Panc1 (cell line): ENCODE results near the gene CERT1. TPM values are rescaled to one million over a fixed set of nuclear protein-coding genes. Genes with fewer than 3 reads are reported as not detected.

Experiments
- ATAC-seq: fragments of 200-7000 bp; cut with Tn5 transposase; 2 replicates; pipeline ENCODE4 v1.9.1; 2020; ENCODE audit warnings: mild to moderate bottlenecking, moderate library complexity
- BruUV-seq: library from RNA; stranded (reverse); fragments of 400-500 nt; replicated peaks from 2 replicates; lab custom pipeline; 2021; lab: Mats Ljungman, UMichigan
- CTCF ChIA-PET: fragments of 300-600 bp; sonication (Branson Sonifier 250); formaldehyde crosslinking; loops from one replicate; lab custom pipeline; 2022; ENCODE audit warnings: antibody characterized with exemption; lab: Charles Lee
- POLR2A ChIA-PET: fragments of 300-600 bp; sonication (Branson Sonifier 250); formaldehyde crosslinking; loops from one replicate; lab custom pipeline; 2022; ENCODE audit warnings: antibody characterized with exemption; lab: Charles Lee
- DNase-seq: peaks from one replicate; pipeline ENCODE4 v3.0.0-alpha.2; 2010; ENCODE audit warnings: low read depth, low spot score
- H3K27ac ChIP-seq: 2 replicates; pipeline ENCODE4 v1.5.1; 2011; ENCODE audit warnings: mild to moderate bottlenecking, low read length, inconsistent platforms
- H3K27me3 ChIP-seq: fragments of 200-500 bp; sonication (Bioruptor generic); 2 replicates; pipeline ENCODE4 v1.6.0; 2014; ENCODE audit warnings: low read length, inconsistent platforms; ENCODE audit not compliant: control insufficient read depth, insufficient read depth
- H3K36me3 ChIP-seq: fragments of 200-500 bp; sonication (Bioruptor generic); 2 replicates; pipeline ENCODE4 v1.5.1; 2014; ENCODE audit warnings: inconsistent platforms, mild to moderate bottlenecking, low read length, moderate library complexity; ENCODE audit not compliant: control insufficient read depth, insufficient read depth
- H3K4me1 ChIP-seq: 2 replicates; pipeline ENCODE4 v1.5.1; 2011; ENCODE audit warnings: inconsistent platforms, mild to moderate bottlenecking, low read length, moderate library complexity; ENCODE audit not compliant: control insufficient read depth, insufficient read depth
- H3K4me3 ChIP-seq, 2 experiments: 2 replicates each; pipeline ENCODE4 v1.5.1; 2011 to 2012; ENCODE audit warnings: low read depth in 2 of 2, low read length in 2 of 2, mild to moderate bottlenecking in 2 of 2, inconsistent platforms in 1 of 2, moderate library complexity in 1 of 2
- H3K9me3 ChIP-seq: fragments of 200-500 bp; sonication (Bioruptor generic); 2 replicates; pipeline ENCODE4 v1.5.1; 2014; ENCODE audit warnings: low read depth, mild to moderate bottlenecking, inconsistent platforms, low read length, moderate library complexity; ENCODE audit not compliant: control insufficient read depth, insufficient read depth
- POLR2AphosphoS5 ChIP-seq: IDR thresholded peaks from 2 replicates; pipeline ENCODE4 v1.6.1; 2012; ENCODE audit warnings: mild to moderate bottlenecking, low read depth, low read length, moderate library complexity
- SIN3A ChIP-seq: IDR thresholded peaks from 2 replicates; pipeline ENCODE4 v1.6.1; 2012; ENCODE audit warnings: low read depth, mild to moderate bottlenecking, low read length, moderate library complexity, borderline replicate concordance; ENCODE audit not compliant: insufficient read depth
- TCF7L2 ChIP-seq: IDR thresholded peaks from 2 replicates; pipeline ENCODE4 v1.6.1; 2011; ENCODE audit warnings: mild to moderate bottlenecking, low read depth, low read length, inconsistent platforms
- in situ Hi-C: cut with HindIII; loops from 2 replicates; pipeline ENCODE4 v1.10.0; 2016; ENCODE audit warnings: low sequenced_read_pairs, low pct_unique_long_range_greater_than_20kb
- intact Hi-C: fragments of 100-400 bp; cut with micrococcal nuclease; formaldehyde crosslinking; loops from one replicate; pipeline ENCODE4 v1.10.0; 2022; ENCODE audit not compliant: unreplicated experiment
- total RNA-seq: library from RNA; stranded (reverse); gene quantifications from one replicate; pipeline ENCODE4 v1.2.1, GENCODE V29; 2021; ENCODE audit not compliant: unreplicated experiment
- TF ChIP-seq, protein P1 (sequence below), 2 experiments: IDR thresholded peaks; 2 replicates each; pipeline ENCODE4 v1.6.1; 2011 to 2012; ENCODE audit warnings: low read depth in 2 of 2, control low read depth in 1 of 2, low read length in 1 of 2, mild to moderate bottlenecking in 1 of 2, moderate library complexity in 1 of 2; ENCODE audit not compliant: insufficient read depth in 1 of 2
- TF ChIP-seq, protein P2 (sequence below): fragments of 450-650 bp; IDR thresholded peaks from 2 replicates; pipeline ENCODE4 v1.5.1; 2017; ENCODE audit warnings: mild to moderate bottlenecking

CERT1 gene
- total RNA-seq, 1 experiment from 2014 or later: 26.7 TPM

- Histone ChIP-seq H3K27me3 (no peaks in the 10 kb centered on the region), H3K36me3 (no peaks in the 10 kb centered on the region), H3K4me1 (no peaks in the 10 kb centered on the region), H3K9me3 (peaks cover 16% of the 10 kb centered on the region; the same call in 1 of the 2 replicates), H3K4me3 (no peak overlapping the region), H3K27ac (no peak overlapping the region; the same call in 1 of the 2 replicates)
- ATAC-seq: no peak
- ChIA-PET CTCF (no interaction called here), POLR2A (no interaction called here)
- DNase-seq: no peak
- BruUV-seq: no TSS peak
- in situ Hi-C loops (no loop called here), intact Hi-C loops (no loop called here)
- TF ChIP-seq, protein P1, sequence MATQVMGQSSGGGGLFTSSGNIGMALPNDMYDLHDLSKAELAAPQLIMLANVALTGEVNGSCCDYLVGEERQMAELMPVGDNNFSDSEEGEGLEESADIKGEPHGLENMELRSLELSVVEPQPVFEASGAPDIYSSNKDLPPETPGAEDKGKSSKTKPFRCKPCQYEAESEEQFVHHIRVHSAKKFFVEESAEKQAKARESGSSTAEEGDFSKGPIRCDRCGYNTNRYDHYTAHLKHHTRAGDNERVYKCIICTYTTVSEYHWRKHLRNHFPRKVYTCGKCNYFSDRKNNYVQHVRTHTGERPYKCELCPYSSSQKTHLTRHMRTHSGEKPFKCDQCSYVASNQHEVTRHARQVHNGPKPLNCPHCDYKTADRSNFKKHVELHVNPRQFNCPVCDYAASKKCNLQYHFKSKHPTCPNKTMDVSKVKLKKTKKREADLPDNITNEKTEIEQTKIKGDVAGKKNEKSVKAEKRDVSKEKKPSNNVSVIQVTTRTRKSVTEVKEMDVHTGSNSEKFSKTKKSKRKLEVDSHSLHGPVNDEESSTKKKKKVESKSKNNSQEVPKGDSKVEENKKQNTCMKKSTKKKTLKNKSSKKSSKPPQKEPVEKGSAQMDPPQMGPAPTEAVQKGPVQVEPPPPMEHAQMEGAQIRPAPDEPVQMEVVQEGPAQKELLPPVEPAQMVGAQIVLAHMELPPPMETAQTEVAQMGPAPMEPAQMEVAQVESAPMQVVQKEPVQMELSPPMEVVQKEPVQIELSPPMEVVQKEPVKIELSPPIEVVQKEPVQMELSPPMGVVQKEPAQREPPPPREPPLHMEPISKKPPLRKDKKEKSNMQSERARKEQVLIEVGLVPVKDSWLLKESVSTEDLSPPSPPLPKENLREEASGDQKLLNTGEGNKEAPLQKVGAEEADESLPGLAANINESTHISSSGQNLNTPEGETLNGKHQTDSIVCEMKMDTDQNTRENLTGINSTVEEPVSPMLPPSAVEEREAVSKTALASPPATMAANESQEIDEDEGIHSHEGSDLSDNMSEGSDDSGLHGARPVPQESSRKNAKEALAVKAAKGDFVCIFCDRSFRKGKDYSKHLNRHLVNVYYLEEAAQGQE (IDR thresholded peaks at IDR 0.05; ENCODE audit: insufficient read depth in 1 of 2, low read depth in 2 of 2, low read length in 1 of 2): no peak
- TF ChIP-seq SIN3A: no peak
- TF ChIP-seq, protein P2, sequence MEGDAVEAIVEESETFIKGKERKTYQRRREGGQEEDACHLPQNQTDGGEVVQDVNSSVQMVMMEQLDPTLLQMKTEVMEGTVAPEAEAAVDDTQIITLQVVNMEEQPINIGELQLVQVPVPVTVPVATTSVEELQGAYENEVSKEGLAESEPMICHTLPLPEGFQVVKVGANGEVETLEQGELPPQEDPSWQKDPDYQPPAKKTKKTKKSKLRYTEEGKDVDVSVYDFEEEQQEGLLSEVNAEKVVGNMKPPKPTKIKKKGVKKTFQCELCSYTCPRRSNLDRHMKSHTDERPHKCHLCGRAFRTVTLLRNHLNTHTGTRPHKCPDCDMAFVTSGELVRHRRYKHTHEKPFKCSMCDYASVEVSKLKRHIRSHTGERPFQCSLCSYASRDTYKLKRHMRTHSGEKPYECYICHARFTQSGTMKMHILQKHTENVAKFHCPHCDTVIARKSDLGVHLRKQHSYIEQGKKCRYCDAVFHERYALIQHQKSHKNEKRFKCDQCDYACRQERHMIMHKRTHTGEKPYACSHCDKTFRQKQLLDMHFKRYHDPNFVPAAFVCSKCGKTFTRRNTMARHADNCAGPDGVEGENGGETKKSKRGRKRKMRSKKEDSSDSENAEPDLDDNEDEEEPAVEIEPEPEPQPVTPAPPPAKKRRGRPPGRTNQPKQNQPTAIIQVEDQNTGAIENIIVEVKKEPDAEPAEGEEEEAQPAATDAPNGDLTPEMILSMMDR: no peak
- TF ChIP-seq POLR2AphosphoS5: no peak
- TF ChIP-seq TCF7L2: no peak
Measured at GRCh38 chr5:75522542-75522941, 11.1 kb upstream of the CERT1 start.

- BruUV-seq: no TSS peak
- Histone ChIP-seq H3K27me3 (no peaks in the 10 kb centered on the region), H3K36me3 (no peaks in the 10 kb centered on the region), H3K9me3 (peaks cover 16% of the 10 kb centered on the region; the same call in 1 of the 2 replicates), H3K4me1 (no peaks in the 10 kb centered on the region), H3K4me3 (no peak overlapping the region), H3K27ac (no peak overlapping the region)
- intact Hi-C loops (no loop called here), in situ Hi-C loops (no loop called here)
- POLR2A ChIA-PET: no interaction called here
- no peak for TF ChIP-seq SIN3A
- no peak for TF ChIP-seq POLR2AphosphoS5
- TF ChIP-seq, protein P1 (IDR thresholded peaks at IDR 0.05; ENCODE audit: insufficient read depth in 1 of 2, low read depth in 2 of 2, low read length in 1 of 2): no peak
- no peak for TF ChIP-seq TCF7L2
- TF ChIP-seq, protein P2: no peak
- ATAC-seq (no peak), DNase-seq (no peak)
- CTCF ChIA-PET: no interaction called here
Measured at GRCh38 chr5:75522025-75522424, 10.6 kb upstream of the CERT1 start.
